Caco-2 (cell line): Measurements from ENCODE around the gene THOP1. TPM values are rescaled to one million over a fixed set of nuclear protein-coding genes. Genes with fewer than 3 reads are reported as not detected.
A peak's percentile ranks its signal among the peaks of the same experiment; 100 is the strongest.

Experiments
- BruUV-seq: library from RNA; stranded (reverse); fragments of 400-500 nt; replicated peaks from 2 replicates; lab custom pipeline; 2021; lab: Mats Ljungman, UMichigan
- CTCF ChIA-PET: fragments of 300-600 bp; sonication (Branson Sonifier 250); formaldehyde crosslinking; loops from one replicate; lab custom pipeline; 2022; ENCODE audit warnings: antibody characterized with exemption; lab: Charles Lee
- POLR2A ChIA-PET: fragments of 300-600 bp; sonication (Branson Sonifier 250); formaldehyde crosslinking; loops from one replicate; lab custom pipeline; 2022; ENCODE audit warnings: antibody characterized with exemption; lab: Charles Lee
- DNase-seq, 2 experiments: peaks; one replicate each; pipeline versions ENCODE4 v3.0.0 to v3.0.0-alpha.2; 2020 to 2022
- H3K27me3 ChIP-seq: replicated peaks from 2 replicates; pipeline ENCODE4 v1.6.0; 2011; ENCODE audit warnings: low read length; ENCODE audit not compliant: control insufficient read depth, insufficient read depth
- H3K36me3 ChIP-seq: 2 replicates; pipeline ENCODE4 v1.5.1; 2011; ENCODE audit warnings: low read length; ENCODE audit not compliant: control insufficient read depth, insufficient read depth
- H3K4me1 ChIP-seq: fragments of 250-450 bp; sonication (Bioruptor Pico); 2 replicates; pipeline ENCODE4 v1.5.1; 2020; ENCODE audit warnings: mild to moderate bottlenecking
- H3K4me3 ChIP-seq: 2 replicates; pipeline ENCODE4 v1.5.1; 2011; ENCODE audit warnings: low read depth, mild to moderate bottlenecking, control low read depth, low read length
- H3K9me3 ChIP-seq: fragments of 250-450 bp; sonication (Bioruptor Pico); 2 replicates; pipeline ENCODE4 v1.5.1; 2020; ENCODE audit warnings: mild to moderate bottlenecking, moderate library complexity
- H3K27ac Mint-ChIP-seq: one replicate; pipeline ENCODE4 v1.8.0; 2022; ENCODE audit warnings: mixed read lengths; ENCODE audit not compliant: unreplicated experiment
- H3K27me3 Mint-ChIP-seq: one replicate; pipeline ENCODE4 v1.8.0; 2022; ENCODE audit warnings: mixed read lengths; ENCODE audit not compliant: insufficient read depth, unreplicated experiment
- H3K36me3 Mint-ChIP-seq: one replicate; pipeline ENCODE4 v1.8.0; 2022; ENCODE audit warnings: mild to moderate bottlenecking, mixed read lengths; ENCODE audit not compliant: insufficient read depth, unreplicated experiment
- H3K4me1 Mint-ChIP-seq: one replicate; pipeline ENCODE4 v1.8.0; 2022; ENCODE audit warnings: low read depth, mixed read lengths; ENCODE audit not compliant: unreplicated experiment
- H3K4me3 Mint-ChIP-seq: one replicate; pipeline ENCODE4 v1.8.0; 2022; ENCODE audit warnings: mild to moderate bottlenecking, moderate library complexity, mixed read lengths; ENCODE audit not compliant: unreplicated experiment
- H3K9me3 Mint-ChIP-seq: one replicate; pipeline ENCODE4 v1.8.0; 2022; ENCODE audit warnings: mixed read lengths; ENCODE audit not compliant: unreplicated experiment
- CTCF ChIP-seq, 2 experiments: fragments of 200-600 bp in 1 of 2; IDR thresholded peaks; 1 replicate in 1 of 2; 2 replicates in 1 of 2; pipeline versions ENCODE4 v1.5.1 to v1.8.0; 2011 to 2022; ENCODE audit warnings: antibody characterized with exemption in 1 of 2, control low read depth in 1 of 2, inconsistent platforms in 1 of 2, low read depth in 1 of 2, low read length in 1 of 2, mild to moderate bottlenecking in 1 of 2, moderate library complexity in 1 of 2; ENCODE audit not compliant: insufficient read depth in 1 of 2, severe bottlenecking in 1 of 2, unreplicated experiment in 1 of 2
- intact Hi-C: fragments of 100-400 bp; cut with micrococcal nuclease; formaldehyde crosslinking; loops from one replicate; pipeline ENCODE4 v1.10.0; 2022; ENCODE audit not compliant: unreplicated experiment
- total RNA-seq: library from RNA; stranded (reverse); gene quantifications from 2 replicates; pipeline ENCODE4 v1.2.3, GENCODE V29; 2022

Gene THOP1
- total RNA-seq, 1 experiment from 2014 or later = 118 TPM

DNA sequence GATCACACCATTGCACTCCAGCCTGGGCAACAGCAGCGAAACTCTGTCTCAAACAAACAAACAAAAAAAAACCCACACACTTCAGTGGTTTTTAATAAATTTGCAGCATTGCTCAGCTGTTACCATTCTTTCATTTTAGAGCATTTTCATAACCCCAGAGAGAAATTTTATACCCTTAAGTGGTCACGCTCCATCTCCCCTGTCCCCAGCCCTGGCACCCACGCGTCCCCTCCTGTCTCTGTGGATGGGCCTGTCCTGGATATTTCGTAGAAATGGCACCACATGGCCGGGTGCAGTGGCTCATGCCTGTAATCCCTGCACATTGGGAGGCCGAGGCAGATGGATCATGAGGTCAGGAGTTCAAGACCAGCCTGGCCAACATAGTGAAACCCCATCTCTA lies 7.8 kb downstream of the THOP1 start:
- no TSS peak for BruUV-seq
- Histone ChIP-seq H3K36me3 (peaks cover 1% of the 10 kb centered on the region; the same call in 1 of the 2 replicates), H3K4me3 (no peak overlapping the region), H3K27me3 (no peaks in the 10 kb centered on the region), H3K4me1 (no peaks in the 10 kb centered on the region), H3K9me3 (no peaks in the 10 kb centered on the region)
- Mint-ChIP-seq H3K9me3 (no peaks in the 10 kb centered on the region), H3K36me3 (peaks cover 65% of the 10 kb centered on the region), H3K27ac (no peak overlapping the region), H3K4me1 (no peaks in the 10 kb centered on the region), H3K4me3 (no peak overlapping the region), H3K27me3 (no peaks in the 10 kb centered on the region)
- TF ChIP-seq CTCF (IDR thresholded peaks at IDR 0.05; ENCODE audit: insufficient read depth in 1 of 2, low read depth in 1 of 2, low read length in 1 of 2, severe bottlenecking in 1 of 2, unreplicated experiment in 1 of 2) = no peak
- DNase-seq = no peak
- ChIA-PET POLR2A (no interaction called here), CTCF (no interaction called here)
- intact Hi-C loops = no loop called here

DNA sequence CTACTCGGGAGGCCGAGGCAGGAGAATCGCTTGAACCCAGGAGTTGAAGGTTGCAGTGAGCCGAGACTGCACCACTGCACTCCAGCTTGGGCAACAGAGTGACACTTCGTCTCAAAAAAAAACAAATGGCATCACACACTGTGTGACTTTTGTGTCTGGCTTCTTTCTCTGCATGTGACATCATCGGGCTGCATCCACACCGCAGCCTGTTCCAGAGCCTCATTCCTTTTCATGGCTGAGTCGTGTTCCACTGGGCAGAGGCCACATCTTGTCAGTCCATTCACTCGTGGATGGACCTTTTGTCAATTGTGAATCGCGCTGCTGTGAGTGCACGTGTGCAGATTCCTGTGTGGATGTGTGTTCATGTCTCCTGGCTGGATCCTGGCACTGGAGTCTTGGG lies 8.3 kb downstream of the THOP1 start:
- Mint-ChIP-seq H3K27me3 (no peaks in the 10 kb centered on the region), H3K4me3 (no peak overlapping the region), H3K4me1 (no peaks in the 10 kb centered on the region), H3K27ac (no peak overlapping the region), H3K9me3 (no peaks in the 10 kb centered on the region), H3K36me3 (peaks cover 63% of the 10 kb centered on the region)
- no peaks in the 10 kb centered on the region for H3K27me3 ChIP-seq
- no peak for DNase-seq
- no peaks in the 10 kb centered on the region for H3K4me1 ChIP-seq
- H3K9me3 ChIP-seq = no peaks in the 10 kb centered on the region
- intact Hi-C loops = no loop called here
- CTCF ChIA-PET = no interaction called here
- no peak overlapping the region for H3K4me3 ChIP-seq
- H3K36me3 ChIP-seq = peaks cover 2% of the 10 kb centered on the region; the same call in 1 of the 2 replicates
- BruUV-seq = no TSS peak
- POLR2A ChIA-PET = no interaction called here
- TF ChIP-seq CTCF (IDR thresholded peaks at IDR 0.05; ENCODE audit: insufficient read depth in 1 of 2, low read depth in 1 of 2, low read length in 1 of 2, severe bottlenecking in 1 of 2, unreplicated experiment in 1 of 2) = no peak

DNA sequence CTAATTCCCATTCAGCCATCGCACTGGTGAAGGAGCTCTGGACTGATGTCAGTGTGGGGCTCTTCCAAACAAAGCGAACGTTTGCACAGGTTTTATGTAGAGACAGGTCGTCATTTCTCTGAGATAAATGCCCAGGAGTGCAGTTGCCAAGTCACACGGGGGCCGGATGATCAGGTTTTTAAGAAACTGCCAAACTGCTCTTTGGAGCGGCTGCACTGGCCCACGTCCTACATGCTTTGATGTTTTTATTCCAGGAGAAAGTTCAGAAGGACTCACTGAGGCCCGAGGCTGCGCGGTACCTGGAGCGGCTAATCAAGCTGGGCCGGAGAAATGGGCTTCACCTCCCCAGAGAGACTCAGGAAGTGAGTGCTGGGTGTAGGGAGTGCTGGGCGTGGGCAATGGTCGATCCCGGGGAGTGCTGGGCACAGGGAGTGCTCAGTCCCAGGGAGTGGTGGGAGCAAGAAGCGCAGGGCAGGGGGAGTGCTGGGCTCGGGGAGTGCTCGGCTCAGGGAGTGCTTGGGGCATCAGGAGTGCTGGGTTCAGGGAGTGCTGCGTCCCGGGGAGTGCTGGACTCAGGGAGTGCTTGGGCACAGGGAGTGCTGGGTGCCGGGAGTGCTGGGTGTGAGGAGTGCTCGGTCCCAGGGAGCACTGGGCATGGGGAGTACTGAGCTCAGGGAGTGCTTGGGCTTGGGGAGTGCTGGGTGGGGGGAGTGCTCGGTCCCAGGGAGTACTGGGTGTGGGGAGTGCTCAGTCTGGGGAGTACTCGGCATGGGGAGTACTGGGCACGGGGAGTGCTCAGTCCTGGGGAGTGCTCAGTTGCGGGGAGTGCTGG lies 10.7 kb downstream of the THOP1 start:
- no TSS peak for BruUV-seq
- Mint-ChIP-seq H3K27ac (peak overlapping the region; percentile 48), H3K4me3 (no peak overlapping the region), H3K36me3 (peaks cover 68% of the 10 kb centered on the region), H3K9me3 (no peaks in the 10 kb centered on the region), H3K4me1 (no peaks in the 10 kb centered on the region), H3K27me3 (no peaks in the 10 kb centered on the region)
- DNase-seq = no peak
- CTCF ChIA-PET = no interaction called here
- H3K27me3 ChIP-seq = no peaks in the 10 kb centered on the region
- peaks cover 6% of the 10 kb centered on the region for H3K36me3 ChIP-seq
- H3K4me3 ChIP-seq = no peak overlapping the region
- POLR2A ChIA-PET = interaction anchor here (0.6 kb wide), 1 partner anchor 289 kb away, joined by 4 read pairs; no protein-coding TSS in a partner anchor
- no peak for TF ChIP-seq CTCF (IDR thresholded peaks at IDR 0.05; ENCODE audit: insufficient read depth in 1 of 2, low read depth in 1 of 2, low read length in 1 of 2, severe bottlenecking in 1 of 2, unreplicated experiment in 1 of 2)
- H3K9me3 ChIP-seq = no peaks in the 10 kb centered on the region
- no peaks in the 10 kb centered on the region for H3K4me1 ChIP-seq
- intact Hi-C loops = no loop called here
